HepG2 (cell line): ENCODE data around the gene VARS2. TPM values are rescaled to one million over a fixed set of nuclear protein-coding genes. Genes with fewer than 3 reads are reported as not detected.

ENCODE experiments used
- ATAC-seq: fragments of 200-7000 bp; cut with Tn5 transposase; 3 replicates; pipeline ENCODE4 v1.9.1; 2020; ENCODE audit warnings: mild to moderate bottlenecking, moderate library complexity
- BruUV-seq: library from RNA; stranded (reverse); fragments of 400-500 nt; replicated peaks from 2 replicates; lab custom pipeline; 2021; lab: Mats Ljungman, UMichigan
- CTCF ChIA-PET: fragments of 300-600 bp; formaldehyde crosslinking; extraction: SDS; loops from one replicate; lab custom pipeline; 2021; ENCODE audit warnings: low total read pairs, inconsistent platforms, low intra/inter-chr PET ratio; lab: Yijun Ruan, JAX
- POLR2A ChIA-PET: fragments of 350-600 bp; sonication (Branson Sonifier 250); formaldehyde crosslinking; loops from one replicate; lab custom pipeline; 2020; ENCODE audit warnings: antibody characterized with exemption, inconsistent platforms; lab: Yijun Ruan, JAX
- DNase-seq: peaks from one replicate; pipeline ENCODE4 v3.0.0-alpha.2; 2015; ENCODE audit warnings: low spot score
- FAIRE-seq: peaks from 3 replicates; lab custom pipeline; 2011; peaks lifted over from hg19 to GRCh38; lab: Jason Lieb, UNC
- H2AFZ ChIP-seq: one replicate; pipeline ENCODE4 v1.6.1; 2011; ENCODE audit warnings: low read length, inconsistent platforms
- H3K27ac ChIP-seq: fragments of 300-600 bp; 3 replicates; pipeline ENCODE4 v1.8.0; 2011; ENCODE audit warnings: mixed run types, mild to moderate bottlenecking, mixed read lengths, low read length, inconsistent platforms; ENCODE audit not compliant: insufficient read depth; ENCODE audit errors: extremely low read length
- H3K27me3 ChIP-seq, 2 experiments: fragments of 200-600 bp in 1 of 2; 2 replicates in 1 of 2; 3 replicates in 1 of 2; pipeline versions ENCODE4 v1.6.0 to v1.8.0; 2011; ENCODE audit warnings: low read length in 2 of 2, mild to moderate bottlenecking in 2 of 2, moderate library complexity in 2 of 2, inconsistent platforms in 1 of 2; ENCODE audit not compliant: insufficient read depth in 2 of 2, control insufficient read depth in 1 of 2
- H3K36me3 ChIP-seq, 2 experiments: fragments of 200-600 bp in 1 of 2; replicated peaks in 1 of 2; 2 replicates in 1 of 2; 3 replicates in 1 of 2; pipeline versions ENCODE4 v1.5.1 to v1.8.0; 2011; ENCODE audit warnings: low read length in 2 of 2, inconsistent platforms in 1 of 2; ENCODE audit not compliant: insufficient read depth in 2 of 2, control insufficient read depth in 1 of 2
- H3K4me1 ChIP-seq: 2 replicates; pipeline ENCODE4 v1.5.1; 2012; ENCODE audit warnings: low read length, inconsistent platforms; ENCODE audit not compliant: insufficient read depth
- H3K4me2 ChIP-seq: 2 replicates; pipeline ENCODE4 v1.6.0; 2011; ENCODE audit warnings: low read depth, low read length, inconsistent platforms
- H3K4me3 ChIP-seq, 3 experiments: fragments of 200-600 bp in 1 of 3; sonication (generic), shearing (Covaris generic) in 1 of 3; replicated peaks in 1 of 3; 2 replicates each; pipeline ENCODE4 v1.5.1; 2011 to 2016; ENCODE audit warnings: low read length in 3 of 3, inconsistent platforms in 2 of 3, low read depth in 2 of 3, mild to moderate bottlenecking in 2 of 3, control low read depth in 1 of 3, mixed read lengths in 1 of 3; ENCODE audit not compliant: insufficient read depth in 1 of 3
- H3K79me2 ChIP-seq: one replicate; pipeline ENCODE4 v1.6.1; 2011; ENCODE audit warnings: low read length, inconsistent platforms; ENCODE audit not compliant: insufficient read depth
- H3K9ac ChIP-seq: 2 replicates; pipeline ENCODE4 v1.6.0; 2011; ENCODE audit warnings: mild to moderate bottlenecking, low read depth, low read length, inconsistent platforms; ENCODE audit not compliant: insufficient read depth
- H3K9me3 ChIP-seq: 2 replicates; pipeline ENCODE4 v1.5.1; 2012; ENCODE audit warnings: mild to moderate bottlenecking, low read length
- H4K20me1 ChIP-seq: 2 replicates; pipeline ENCODE4 v1.6.0; 2011; ENCODE audit warnings: inconsistent platforms, mild to moderate bottlenecking, low read length, moderate library complexity; ENCODE audit not compliant: insufficient read depth
- AKAP8 ChIP-seq: sonication (generic); formaldehyde crosslinking; IDR thresholded peaks from 2 replicates; pipeline ENCODE4 v1.5.1; 2020; ENCODE audit warnings: mild to moderate bottlenecking, missing genetic modification reagents
- ASH2L ChIP-seq: fragments of 300-600, 200-600 bp; sonication (generic); IDR thresholded peaks from 2 replicates; pipeline ENCODE4 v1.7.0; 2017; ENCODE audit warnings: low read depth, mild to moderate bottlenecking, moderate library complexity, mixed read lengths, low read length; ENCODE audit not compliant: insufficient read length
- BORCS8-MEF2B ChIP-seq: sonication (generic); formaldehyde crosslinking; IDR thresholded peaks from 2 replicates; pipeline ENCODE4 v1.8.0; 2022; ENCODE audit warnings: mild to moderate bottlenecking, missing genetic modification reagents
- EEA1 ChIP-seq: sonication (generic); formaldehyde crosslinking; IDR thresholded peaks from 2 replicates; pipeline ENCODE4 v1.5.1; 2020; ENCODE audit warnings: mild to moderate bottlenecking, missing genetic modification reagents, borderline replicate concordance
- ZKSCAN5 ChIP-seq: sonication (generic); formaldehyde crosslinking; IDR thresholded peaks from 2 replicates; pipeline ENCODE4 v1.5.1; 2020; ENCODE audit warnings: mild to moderate bottlenecking, missing genetic modification reagents
- ZNF121 ChIP-seq: sonication (generic); formaldehyde crosslinking; IDR thresholded peaks from 2 replicates; pipeline ENCODE4 v1.5.0; 2020; ENCODE audit warnings: mild to moderate bottlenecking, missing genetic modification reagents
- ZNF75D ChIP-seq: sonication (generic); formaldehyde crosslinking; IDR thresholded peaks from 2 replicates; pipeline ENCODE4 v1.8.1; 2023; ENCODE audit warnings: missing genetic modification reagents, mild to moderate bottlenecking, borderline replicate concordance
- WGBS: methylation state at CpG from one replicate; pipeline ENCODE4 v1.1.6; 2017; ENCODE audit warnings: low lambda C conversion rate; 5-methylcytosine and 5-hydroxymethylcytosine counted together
- in situ Hi-C: cut with HindIII; loops from 2 replicates; pipeline ENCODE4 v1.10.0; 2017; ENCODE audit warnings: low pct_unique_long_range_greater_than_20kb; ENCODE audit not compliant: extremely low pct_ligation_motif_present
- intact Hi-C: fragments of 100-400 bp; cut with micrococcal nuclease; formaldehyde crosslinking; loops from one replicate; pipeline ENCODE4 v1.10.0; 2022; ENCODE audit not compliant: unreplicated experiment
- polyA plus RNA-seq, 8 experiments: library from polyadenylated mRNA; depleted of rRNA in 3 of 8; stranded (reverse) in 7 of 8; unstranded in 1 of 8; fragments of >200 nt; fragmentation: Illumina TruSeq in 4 of 8; extraction: Trizol in 4 of 8; gene quantifications; 2 replicates each; pipeline versions ENCODE4 v1.2.1 to v1.2.3, GENCODE V29; 2011 to 2016; ENCODE audit warnings: low read depth in 4 of 8, missing spikeins in 1 of 8, mixed read lengths in 1 of 8; ENCODE audit not compliant: insufficient read depth in 1 of 8
- total RNA-seq, 5 experiments: library from RNA; depleted of rRNA; stranded (reverse); fragments of >200 nt; fragmentation: Illumina TruSeq; extraction: Trizol; gene quantifications; 2 replicates each; pipeline ENCODE4 v1.2.3, GENCODE V29; 2016; ENCODE audit warnings: low read depth in 1 of 5

The VARS2 gene
- total and polyA plus RNA-seq, 2 of the 13 experiments (the other 11 are each of a cell fraction or from before 2014, with no cell fraction given): 61.8 to 71.8 TPM

- H3K4me2 ChIP-seq: no peak overlapping the region
- H3K27ac ChIP-seq: no peak overlapping the region
- no peak overlapping the region for H3K4me3 ChIP-seq
- no peak overlapping the region for H2AFZ ChIP-seq
- ChIA-PET POLR2A (no interaction called here), CTCF (no interaction called here)
- WGBS: 85% methylated on average over 4 of the region's 4 CpGs
- no peak overlapping the region for H3K9ac ChIP-seq
- no peaks in the 10 kb centered on the region for H3K27me3 ChIP-seq
- FAIRE-seq: no peak
- H3K4me1 ChIP-seq: peaks cover 23% of the 10 kb centered on the region
- H3K36me3 ChIP-seq: peaks cover 29 to 53% of the 10 kb centered on the region in 2 experiments
- intact Hi-C loops: no loop called here
- H3K79me2 ChIP-seq: peaks cover 19% of the 10 kb centered on the region
- BruUV-seq: no TSS peak
- no peak for ATAC-seq
- H4K20me1 ChIP-seq: peaks cover 4% of the 10 kb centered on the region; the same call in 1 of the 2 replicates
- in situ Hi-C loops: no loop called here
- no peak for DNase-seq
- 0 out of 2 replicates have a peak, but pooled peaks have one; percentile 19 for TF ChIP-seq ZNF121 (CRISPR knock-in tag)
- no peak for TF ChIP-seq EEA1
- no peaks in the 10 kb centered on the region for H3K9me3 ChIP-seq
Observed at GRCh38 chr6:30889496-30889885, 24.5 kb upstream of the VARS2 start.

DNA sequence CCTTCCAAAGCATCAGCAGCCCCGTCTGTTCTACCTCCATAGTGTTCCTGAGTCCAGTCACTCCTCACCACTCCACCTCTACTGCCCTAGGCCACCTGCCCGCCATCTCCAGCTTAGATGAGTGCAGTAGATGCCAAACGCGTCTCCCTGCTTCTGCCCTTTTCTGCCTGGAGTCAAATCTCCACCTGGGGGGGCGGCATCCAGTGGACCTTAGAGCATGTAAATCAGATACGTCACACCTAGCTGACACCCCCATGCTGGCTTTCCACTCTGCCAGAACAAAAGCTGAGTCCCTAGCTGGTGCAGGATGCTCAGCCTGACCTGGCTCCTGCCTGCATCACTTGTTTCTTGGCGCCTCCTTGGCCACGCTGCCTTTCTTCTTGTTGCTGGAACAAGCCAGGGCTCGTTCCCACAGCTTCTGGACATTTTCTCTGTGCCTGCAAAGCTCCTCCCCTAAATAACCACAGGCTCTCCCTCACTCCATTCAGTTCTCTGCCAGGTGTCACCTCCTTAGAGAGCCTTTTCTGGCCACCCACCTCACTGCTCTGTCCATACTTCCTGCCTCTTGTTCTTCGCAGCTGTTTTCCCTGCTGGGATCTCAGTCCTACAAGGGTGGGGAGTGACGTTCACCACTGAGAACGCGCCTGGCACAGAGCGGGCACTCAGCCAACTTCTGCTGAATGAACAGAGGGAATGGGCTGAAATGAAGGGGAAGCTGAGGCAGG is 24.0 kb upstream of the VARS2 start:
- CTCF ChIA-PET: no interaction called here
- peaks cover 31 to 57% of the 10 kb centered on the region in 2 experiments for H3K36me3 ChIP-seq
- H3K4me1 ChIP-seq: peaks cover 19% of the 10 kb centered on the region
- WGBS: 97% methylated on average over 14 of the region's 14 CpGs
- no peak for ATAC-seq
- H3K4me3 ChIP-seq: no peak overlapping the region
- BruUV-seq: no TSS peak
- H3K27ac ChIP-seq: no peak overlapping the region
- FAIRE-seq: no peak
- no peaks in the 10 kb centered on the region for H3K9me3 ChIP-seq
- peaks cover 4% of the 10 kb centered on the region; the same call in 1 of the 2 replicates for H4K20me1 ChIP-seq
- intact Hi-C loops: no loop called here
- no peak for TF ChIP-seq ASH2L
- TF ChIP-seq BORCS8-MEF2B: no peak
- TF ChIP-seq AKAP8 (CRISPR knock-in tag): no peak
- TF ChIP-seq ZKSCAN5 (CRISPR knock-in tag): no peak
- TF ChIP-seq ZNF75D (CRISPR knock-in tag): no peak
- TF ChIP-seq, all 625 proteins: peak for 0
- in situ Hi-C loops: no loop called here
- Histone ChIP-seq H3K9ac (no peak overlapping the region), H2AFZ (no peak overlapping the region), H3K4me2 (no peak overlapping the region), H3K27me3 (no peaks in the 10 kb centered on the region), H3K79me2 (peaks cover 17% of the 10 kb centered on the region)
- no peak for DNase-seq
- POLR2A ChIA-PET: no interaction called here
